AG10803 (cell line): ENCODE data around the gene TMEM184C.
A peak's percentile ranks its signal among the peaks of the same experiment; 100 is the strongest.

Source experiments
- DNase-seq: peaks from one replicate; pipeline ENCODE4 v3.0.0; 2010; ENCODE audit warnings: low read depth
- H3K4me3 ChIP-seq: 2 replicates; pipeline ENCODE4 v1.5.1; 2011; ENCODE audit warnings: mild to moderate bottlenecking, low read length, control low read depth
- TF ChIP-seq, protein P1 (sequence below): conservative IDR thresholded peaks from 2 replicates; pipeline ENCODE4 v1.5.1; 2011; ENCODE audit warnings: mild to moderate bottlenecking, low read length, control low read depth, inconsistent platforms

Gene TMEM184C

GRCh38 chr4:147590249-147590920 is 26.8 kb upstream of the TMEM184C start:
- DNase-seq: peak; percentile 54
- TF ChIP-seq, protein P1, sequence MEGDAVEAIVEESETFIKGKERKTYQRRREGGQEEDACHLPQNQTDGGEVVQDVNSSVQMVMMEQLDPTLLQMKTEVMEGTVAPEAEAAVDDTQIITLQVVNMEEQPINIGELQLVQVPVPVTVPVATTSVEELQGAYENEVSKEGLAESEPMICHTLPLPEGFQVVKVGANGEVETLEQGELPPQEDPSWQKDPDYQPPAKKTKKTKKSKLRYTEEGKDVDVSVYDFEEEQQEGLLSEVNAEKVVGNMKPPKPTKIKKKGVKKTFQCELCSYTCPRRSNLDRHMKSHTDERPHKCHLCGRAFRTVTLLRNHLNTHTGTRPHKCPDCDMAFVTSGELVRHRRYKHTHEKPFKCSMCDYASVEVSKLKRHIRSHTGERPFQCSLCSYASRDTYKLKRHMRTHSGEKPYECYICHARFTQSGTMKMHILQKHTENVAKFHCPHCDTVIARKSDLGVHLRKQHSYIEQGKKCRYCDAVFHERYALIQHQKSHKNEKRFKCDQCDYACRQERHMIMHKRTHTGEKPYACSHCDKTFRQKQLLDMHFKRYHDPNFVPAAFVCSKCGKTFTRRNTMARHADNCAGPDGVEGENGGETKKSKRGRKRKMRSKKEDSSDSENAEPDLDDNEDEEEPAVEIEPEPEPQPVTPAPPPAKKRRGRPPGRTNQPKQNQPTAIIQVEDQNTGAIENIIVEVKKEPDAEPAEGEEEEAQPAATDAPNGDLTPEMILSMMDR: peak; percentile 90
- H3K4me3 ChIP-seq: no peak overlapping the region

DNA sequence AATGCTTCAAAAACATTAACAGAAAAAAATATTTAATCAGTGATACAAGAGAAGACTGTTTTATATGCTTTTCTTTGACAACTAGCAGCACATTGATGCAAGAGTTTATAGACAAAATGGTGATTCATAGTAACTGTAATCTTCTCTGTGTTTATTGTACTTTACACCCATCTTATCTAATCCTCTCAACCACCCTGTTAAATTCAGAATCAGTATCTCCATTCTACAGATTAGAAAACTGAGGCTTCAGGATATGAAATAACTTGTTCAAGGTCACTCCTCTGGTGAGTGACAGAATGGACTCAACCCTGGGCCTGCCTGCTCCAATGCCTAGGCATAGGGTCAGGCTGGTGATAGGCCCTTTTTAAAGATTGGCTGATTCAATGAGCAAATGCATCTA is 26.1 kb upstream of the TMEM184C start:
- no peak for DNase-seq
- TF ChIP-seq, protein P1: no peak
- no peak overlapping the region for H3K4me3 ChIP-seq

GRCh38 chr4:147594107-147594506 is 23.1 kb upstream of the TMEM184C start:
- no peak for DNase-seq
- TF ChIP-seq, protein P1: peak; percentile 27
- H3K4me3 ChIP-seq: no peak overlapping the region

GRCh38 chr4:147594578-147594977 is 22.6 kb upstream of the TMEM184C start:
- TF ChIP-seq, protein P1: no peak
- no peak overlapping the region for H3K4me3 ChIP-seq
- no peak for DNase-seq

GRCh38 chr4:147596377-147596776 is 20.8 kb upstream of the TMEM184C start:
- TF ChIP-seq, protein P1: no peak; the same call in 1 of the 2 replicates
- DNase-seq: no peak
- no peak overlapping the region for H3K4me3 ChIP-seq

GRCh38 chr4:147596981-147597380 is 20.2 kb upstream of the TMEM184C start:
- H3K4me3 ChIP-seq: no peak overlapping the region
- DNase-seq: peak; percentile 88
- TF ChIP-seq, protein P1: no peak

DNA sequence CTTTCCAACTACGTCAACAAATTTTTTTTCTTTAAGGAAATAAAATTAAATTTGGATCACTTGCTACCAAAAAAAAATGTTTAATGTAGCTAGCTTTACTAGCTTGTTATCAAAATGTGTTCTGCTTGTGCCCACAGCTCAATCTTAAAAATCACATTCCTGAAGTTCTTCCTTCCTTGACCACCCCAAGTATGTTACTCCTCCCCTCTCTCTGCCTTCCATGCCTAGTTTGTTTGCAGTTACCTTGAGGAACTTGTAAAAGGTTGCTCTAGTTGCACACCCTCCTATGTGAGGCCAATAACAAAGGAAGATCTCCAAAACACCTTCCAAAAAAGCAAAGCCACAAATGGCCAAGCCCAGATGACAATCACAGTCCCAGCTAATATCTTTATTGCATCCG is 19.6 kb upstream of the TMEM184C start:
- TF ChIP-seq, protein P1: no peak
- no peak for DNase-seq
- no peak overlapping the region for H3K4me3 ChIP-seq
